Mucosa of gallbladder (tissue), 1 donor: Measurements from ENCODE around the gene TTBK1. TPM values are rescaled to one million over a fixed set of nuclear protein-coding genes. Genes with fewer than 3 reads are reported as not detected.

Experiments
- DNase-seq: peaks from one replicate; pipeline ENCODE4 v3.0.0-alpha.2; 2020; ENCODE audit warnings: low spot score
- total RNA-seq: library from RNA; stranded (reverse); gene quantifications from one replicate; pipeline ENCODE4 v1.2.1, GENCODE V29; 2021
- donor health status: DM: no; HTN: no; CAD: no.

Gene TTBK1
- total RNA-seq, 1 donor from 2014 or later = 1.6 TPM

DNA sequence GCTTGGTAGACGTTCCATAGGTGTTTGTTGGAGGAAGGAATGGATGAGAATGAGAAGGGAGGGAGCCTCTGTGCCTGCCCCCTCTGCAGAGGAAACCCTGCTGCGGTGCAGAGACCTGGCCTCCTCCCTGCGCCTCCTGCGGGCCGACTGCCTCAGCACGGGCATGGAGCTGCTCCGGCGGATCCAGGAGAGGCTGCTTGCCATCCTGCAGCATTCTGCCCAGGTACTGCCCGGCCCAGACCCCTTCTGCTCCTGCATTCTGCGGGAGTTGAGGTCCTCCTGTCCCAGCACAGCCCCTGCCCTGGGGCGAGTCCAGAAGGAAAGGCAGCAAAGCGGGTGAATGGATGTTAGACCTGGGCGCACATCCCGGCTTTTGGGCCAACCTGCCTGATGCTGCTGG, 20.1 kb upstream of the TTBK1 start:
- no peak for DNase-seq

DNA sequence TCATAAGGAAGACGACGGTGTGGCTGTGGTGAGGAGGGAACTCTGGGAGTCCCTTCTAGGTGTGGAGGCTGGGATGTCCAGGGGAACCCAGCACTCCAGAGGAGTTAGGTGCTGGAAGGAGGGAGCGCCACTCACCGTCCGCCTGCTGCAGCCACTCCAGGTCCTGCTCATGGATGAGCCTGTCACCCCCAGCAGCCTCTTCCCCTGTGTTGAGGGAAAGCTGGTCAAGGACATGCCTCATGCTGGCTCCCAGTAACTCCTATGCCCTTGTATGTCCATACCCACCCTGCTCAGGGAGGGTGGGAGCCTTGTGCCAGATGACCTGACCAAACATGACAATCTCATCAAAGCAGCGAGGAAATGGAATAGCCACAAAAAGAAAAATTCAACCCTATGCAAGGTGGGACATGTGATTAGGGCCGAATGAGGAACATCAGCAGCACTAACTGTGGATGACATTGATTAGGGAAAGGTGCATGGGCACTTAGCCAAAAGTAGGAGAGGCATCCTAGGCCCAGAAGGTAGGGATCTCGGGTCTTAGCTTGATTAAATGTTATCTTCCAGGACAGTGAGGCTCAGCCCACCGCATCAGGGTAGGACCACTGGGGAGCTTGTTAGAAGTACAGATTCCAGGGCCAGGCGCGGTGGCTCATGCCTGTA, 17.0 kb upstream of the TTBK1 start:
- no peak for DNase-seq

GRCh38 chr6:43228951-43229802, 14.1 kb upstream of the TTBK1 start, which contains the start of gene DNPH1:
DNPH1 (minus strand) TSS chr6:43229481; CDS start chr6:43229456, 25 bp downstream.
- DNase-seq = peak; percentile 82

DNA sequence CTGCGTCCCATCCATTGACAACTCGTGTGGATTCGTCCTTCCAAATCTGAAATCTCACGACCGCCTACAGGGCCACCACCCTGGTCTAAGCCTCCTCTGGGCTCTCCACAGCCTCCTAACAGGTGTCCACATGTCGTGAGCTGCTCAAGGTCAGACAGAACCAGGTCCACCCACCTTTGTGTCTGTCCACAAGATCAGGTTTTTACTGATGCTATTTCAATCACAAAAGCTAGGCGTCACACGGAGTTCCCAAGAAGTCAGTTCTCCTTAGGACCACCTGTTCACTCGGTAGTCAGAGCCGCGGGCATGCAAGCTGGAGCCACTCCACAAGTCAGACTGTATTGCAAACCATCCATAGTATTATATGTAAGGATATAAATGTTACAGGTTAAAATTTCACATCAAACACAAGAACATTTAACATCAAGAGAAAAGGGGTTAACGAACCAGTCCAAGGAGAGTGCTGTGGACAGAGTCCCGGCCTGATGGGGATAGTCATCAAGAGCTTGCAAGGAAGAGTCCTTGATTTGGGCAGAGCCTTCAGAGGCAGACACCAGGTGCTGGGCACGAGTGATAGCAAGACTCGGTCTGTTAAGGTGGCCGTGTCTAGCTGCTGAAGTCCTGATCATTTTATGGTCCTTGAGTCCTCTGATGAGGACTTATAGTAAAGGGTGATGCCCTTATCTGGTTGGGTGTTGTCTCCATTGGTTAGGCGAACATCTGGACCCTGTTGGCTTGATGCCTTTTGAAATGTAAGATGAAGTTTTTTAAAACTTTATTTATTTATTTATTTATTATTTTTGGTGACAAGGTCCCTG, 13.3 kb upstream of the TTBK1 start:
- no peak for DNase-seq

GRCh38 chr6:43231053-43231452, 12.2 kb upstream of the TTBK1 start:
- DNase-seq = no peak

DNA sequence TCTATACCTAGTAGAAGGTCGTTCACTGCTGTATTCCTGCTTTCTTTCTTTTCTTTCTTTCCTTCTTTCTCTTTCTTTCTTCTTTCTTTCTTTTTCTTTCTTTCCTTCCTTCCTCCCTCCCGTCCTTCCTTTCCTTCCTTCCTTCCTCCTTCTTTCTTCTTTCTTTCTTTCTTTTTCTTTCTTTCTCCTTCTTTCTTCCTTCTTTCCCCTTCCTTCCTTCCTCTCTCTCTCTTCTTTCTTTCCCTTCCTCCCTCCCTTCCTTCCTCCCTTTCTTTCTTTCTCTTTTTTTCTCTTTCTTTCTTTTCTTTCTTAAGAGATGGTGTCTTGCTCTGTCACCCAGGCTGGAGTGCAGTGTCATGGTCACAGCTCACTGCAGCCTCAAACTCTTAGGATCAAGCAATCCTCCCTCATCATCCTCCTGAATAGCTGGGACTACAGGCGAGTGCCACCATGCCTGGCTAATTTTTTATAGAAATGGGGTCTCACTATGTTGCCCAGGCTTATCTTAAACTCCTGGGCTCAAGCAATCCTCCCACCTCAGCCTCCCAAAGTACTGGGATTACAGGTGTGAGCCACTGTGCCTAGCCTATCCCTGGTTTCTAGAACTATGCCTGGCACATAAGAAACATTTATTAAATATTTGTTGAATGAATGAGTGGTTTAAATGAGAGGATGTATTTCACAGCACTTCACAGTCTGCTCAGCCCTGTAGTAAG, 11.4 kb upstream of the TTBK1 start:
- no peak for DNase-seq

GRCh38 chr6:43235841-43236240, 7.4 kb upstream of the TTBK1 start:
- DNase-seq = no peak

- no peak for DNase-seq
Measured at GRCh38 chr6:43239054-43239453, 4.2 kb upstream of the TTBK1 start.

DNA sequence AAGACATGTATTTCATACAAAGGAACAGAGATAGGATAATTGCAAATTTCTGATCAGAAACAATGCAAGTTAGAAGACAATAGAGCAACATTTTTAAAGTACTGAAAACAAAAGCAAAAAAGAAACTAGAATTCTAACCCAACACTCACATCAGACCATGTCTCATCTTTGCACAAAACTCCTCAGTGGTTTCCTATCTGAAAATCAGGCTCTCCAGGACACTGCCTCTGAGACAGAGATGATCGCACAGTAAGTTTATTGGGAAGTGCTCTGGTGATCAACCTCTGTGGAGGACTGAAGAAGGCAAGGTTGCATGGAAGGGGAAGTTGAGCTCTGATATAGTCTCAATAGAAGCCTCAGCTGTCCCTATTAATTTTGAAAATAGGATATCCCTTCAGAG, 2.3 kb upstream of the TTBK1 start:
- DNase-seq = no peak

GRCh38 chr6:43241446-43241845, 1.8 kb upstream of the TTBK1 start:
- no peak for DNase-seq

DNA sequence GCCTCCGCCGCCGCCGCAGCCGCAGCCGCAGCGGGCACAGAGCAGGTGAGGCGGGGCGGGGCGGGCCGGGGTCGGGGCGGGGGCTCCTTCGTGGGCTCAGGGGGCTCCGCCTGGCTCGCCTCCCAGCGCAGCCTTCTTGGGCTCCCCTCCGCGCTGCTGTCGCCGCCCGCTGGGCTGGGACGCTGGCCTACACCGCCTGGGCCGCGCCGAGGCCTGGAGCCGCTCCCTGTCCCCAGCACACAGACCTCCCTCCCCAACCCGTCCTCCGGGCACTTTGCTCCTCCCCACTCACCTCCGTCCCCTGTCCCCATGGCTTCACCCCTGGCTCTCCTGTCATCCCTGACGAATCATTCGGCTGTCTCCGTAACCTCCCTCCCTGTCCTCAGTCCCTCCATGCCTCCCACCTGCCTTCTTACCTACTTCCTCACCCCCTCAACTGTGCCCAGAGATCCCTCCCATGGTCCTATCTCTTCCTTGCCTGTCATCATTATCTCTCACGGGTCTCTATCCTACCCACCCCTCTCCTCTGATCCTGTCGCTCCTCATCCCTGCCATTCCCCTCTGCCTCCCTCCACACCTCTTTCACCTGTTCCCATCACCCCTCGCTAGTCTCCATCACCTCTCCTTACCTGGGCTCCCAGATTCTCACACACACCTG, 512 bp downstream of the TTBK1 start:
- DNase-seq = no peak

DNA sequence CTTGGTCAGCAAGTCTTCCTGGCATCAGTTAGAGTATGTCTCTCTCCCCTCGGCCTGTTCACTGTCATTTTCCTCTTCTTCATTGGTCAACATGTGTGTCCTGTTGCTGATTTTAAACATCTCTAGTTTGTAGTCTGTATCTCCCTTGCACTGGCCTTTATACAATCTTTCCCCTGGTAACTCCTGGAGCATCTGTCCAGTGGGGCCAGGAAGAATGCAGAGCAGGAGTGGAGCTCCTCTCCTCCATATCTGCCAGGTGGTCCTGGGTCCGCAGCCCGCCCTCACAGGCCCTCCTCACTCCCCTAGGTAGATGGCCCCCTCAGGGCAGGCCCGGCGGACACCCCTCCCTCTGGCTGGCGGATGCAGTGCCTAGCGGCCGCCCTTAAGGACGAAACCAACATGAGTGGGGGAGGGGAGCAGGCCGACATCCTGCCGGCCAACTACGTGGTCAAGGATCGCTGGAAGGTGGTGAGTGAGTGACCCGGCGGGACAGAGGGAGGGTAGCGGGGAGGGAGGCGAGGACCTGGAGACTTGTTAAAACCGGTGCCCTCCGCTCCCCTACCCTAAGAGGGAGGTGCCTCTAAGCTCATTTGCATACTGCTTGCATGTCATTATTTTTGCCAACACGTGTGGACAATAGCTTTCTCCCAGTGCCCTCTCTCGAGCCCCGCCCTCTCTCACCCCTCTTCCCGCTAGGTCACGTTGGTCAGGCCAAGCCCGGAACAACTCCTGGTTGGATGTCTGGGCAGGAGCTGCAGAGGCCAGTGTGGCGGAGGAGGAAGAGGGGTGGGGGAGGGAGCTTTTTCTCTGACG, 3.2 kb downstream of the TTBK1 start:
- DNase-seq = peak; percentile 61

DNA sequence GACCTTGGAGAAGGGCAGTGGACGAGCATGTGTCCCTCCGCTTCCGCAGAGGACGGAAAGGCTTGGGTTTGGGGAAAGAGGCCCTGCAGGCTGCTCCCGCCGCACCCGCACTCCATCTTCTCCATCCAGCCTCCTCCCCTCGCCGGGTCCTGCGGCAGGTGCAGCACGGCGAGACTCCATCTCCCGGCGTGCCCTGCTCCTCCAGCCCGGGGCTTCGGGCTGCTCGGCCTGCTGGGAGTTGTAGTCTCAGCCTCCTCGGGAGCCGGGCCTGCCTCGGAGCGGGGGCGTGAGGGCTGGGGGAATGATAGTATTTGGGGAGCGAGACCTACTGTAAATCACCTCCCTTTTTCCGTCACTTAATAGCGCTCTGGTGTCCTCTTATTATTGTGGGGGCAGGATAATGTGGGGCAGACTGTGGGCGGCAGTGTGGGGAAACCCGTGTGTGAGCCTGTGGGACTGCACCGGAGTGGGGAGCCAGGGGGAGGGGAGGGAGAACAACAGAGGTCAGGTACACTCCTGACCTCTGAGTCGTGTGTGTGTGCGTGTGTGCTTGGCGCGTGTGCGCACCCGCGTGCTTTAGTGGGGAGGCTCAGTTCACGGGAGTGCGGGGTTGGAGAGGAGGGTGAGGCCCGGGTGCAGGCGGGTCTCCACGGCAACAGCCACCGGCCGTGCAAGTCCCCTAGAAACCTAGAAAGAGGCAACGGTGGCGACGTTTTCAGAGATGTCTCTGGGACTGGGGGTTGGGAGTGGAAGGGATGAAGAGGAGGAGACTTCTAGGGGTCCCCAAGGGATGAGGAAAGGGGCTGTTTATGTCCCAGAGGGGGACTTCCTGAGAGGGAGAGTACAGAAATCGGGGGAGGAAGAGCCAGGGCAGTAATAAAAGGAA, 4.1 kb downstream of the TTBK1 start:
- DNase-seq = peak; percentile 77

GRCh38 chr6:43248101-43248500, 4.8 kb downstream of the TTBK1 start:
- no peak for DNase-seq

GRCh38 chr6:43248791-43249190, 5.5 kb downstream of the TTBK1 start:
- DNase-seq = no peak

DNA sequence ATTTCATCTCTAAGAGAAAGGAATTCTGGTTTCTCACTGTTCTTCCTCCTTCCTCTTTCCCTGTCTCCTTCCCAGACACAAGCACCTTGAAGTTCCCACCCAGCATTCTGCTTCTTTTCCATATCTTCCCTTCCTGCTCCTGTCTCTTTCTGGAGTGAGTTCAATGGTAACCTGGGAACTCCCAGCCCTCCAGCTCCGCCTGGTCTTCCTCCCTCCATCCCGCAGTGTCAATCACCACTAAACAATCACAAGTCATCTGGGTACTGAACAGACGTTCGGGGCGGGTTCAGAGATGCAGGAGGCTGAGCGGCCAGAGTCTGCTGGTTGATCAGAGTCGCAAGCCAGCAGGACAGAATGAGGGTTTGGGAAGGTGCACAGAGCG, 7.7 kb downstream of the TTBK1 start:
- no peak for DNase-seq

DNA sequence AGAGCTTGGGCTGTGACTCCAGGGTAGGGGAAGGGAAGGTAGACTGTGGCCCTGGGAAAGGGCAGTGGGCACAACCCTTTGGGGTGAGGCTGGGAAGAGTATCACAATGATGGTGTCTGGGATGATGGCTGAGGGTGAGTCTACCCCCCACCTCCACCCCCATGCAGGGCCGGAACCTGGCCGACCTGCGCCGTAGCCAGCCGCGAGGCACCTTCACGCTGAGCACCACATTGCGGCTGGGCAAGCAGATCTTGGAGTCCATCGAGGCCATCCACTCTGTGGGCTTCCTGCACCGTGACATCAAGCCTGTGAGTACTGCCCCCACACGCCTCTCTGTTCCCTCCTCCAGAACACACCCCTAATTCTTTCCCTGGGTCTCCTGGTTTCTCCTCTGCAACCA, 10.1 kb downstream of the TTBK1 start:
- DNase-seq = no peak

- no peak for DNase-seq
Measured at GRCh38 chr6:43254138-43254817, 11.0 kb downstream of the TTBK1 start.

DNA sequence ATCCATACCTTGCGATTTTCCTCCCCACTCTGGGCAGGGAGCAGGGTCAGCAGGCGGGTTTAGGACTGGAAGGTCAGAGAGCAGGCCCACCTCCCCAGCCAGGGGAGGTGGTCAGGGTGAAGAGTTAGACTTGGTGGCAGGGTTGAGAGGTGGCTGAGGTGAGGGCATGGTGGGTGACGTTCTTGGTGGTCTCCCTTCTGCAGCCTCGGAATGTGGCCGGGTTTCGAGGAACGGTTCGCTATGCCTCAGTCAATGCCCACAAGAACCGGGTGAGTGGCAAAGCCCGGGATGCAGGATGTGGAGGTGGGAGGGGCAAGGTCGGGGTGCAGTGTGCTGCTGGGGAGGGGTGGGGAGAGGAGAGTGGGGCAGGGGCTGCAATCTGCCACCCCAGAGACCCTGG, 11.6 kb downstream of the TTBK1 start:
- no peak for DNase-seq
